A549 (cell line): ENCODE data around the gene ZFYVE28. TPM values are rescaled to one million over a fixed set of nuclear protein-coding genes. Genes with fewer than 3 reads are reported as not detected.

Experiments
- ATAC-seq, 2 experiments: fragments of 200-7000 bp in 1 of 2; fragments of >200 bp in 1 of 2; cut with Nextera tagmentation in 1 of 2; cut with Tn5 transposase in 1 of 2; 3 replicates each; pipeline versions ENCODE4 v1.8.0 to v1.9.1; 2018 to 2020; ENCODE audit warnings: mild to moderate bottlenecking in 1 of 2, moderate library complexity in 1 of 2
- CTCF ChIA-PET: fragments of 300-600 bp; sonication (Branson Sonifier 250); formaldehyde crosslinking; extraction: SDS; loops from one replicate; lab custom pipeline; 2021; ENCODE audit warnings: antibody characterized with exemption, inconsistent platforms; lab: Yijun Ruan, JAX
- POLR2A ChIA-PET: fragments of 350-600 bp; formaldehyde crosslinking; extraction: SDS; loops from one replicate; lab custom pipeline; 2021; ENCODE audit warnings: antibody characterized with exemption, inconsistent platforms; lab: Yijun Ruan, JAX
- DNase-seq, 2 experiments: peaks; one replicate each; pipeline versions ENCODE4 v3.0.0 to v3.0.0-alpha.2; 2011 to 2016; ENCODE audit warnings: low read depth in 1 of 2, low spot score in 1 of 2
- FAIRE-seq: peaks from 2 replicates; lab custom pipeline; 2011; peaks lifted over from hg19 to GRCh38; lab: Jason Lieb, UNC
- H3K27ac ChIP-seq, 2 experiments: fragments of >200 bp; sonication (Bioruptor Twin); formaldehyde crosslinking; 3 replicates each; pipeline ENCODE4 v1.5.1; 2016 to 2017
- H3K4me1 ChIP-seq: fragments of >200 bp; sonication (Bioruptor Twin); formaldehyde crosslinking; 3 replicates; pipeline ENCODE4 v1.6.1; 2016
- H3K4me2 ChIP-seq: fragments of >200 bp; sonication (Bioruptor Twin); formaldehyde crosslinking; 3 replicates; pipeline ENCODE4 v1.6.1; 2016
- H3K4me3 ChIP-seq: fragments of >200 bp; sonication (Bioruptor Twin); formaldehyde crosslinking; 3 replicates; pipeline ENCODE4 v1.5.1; 2016
- H3K9me3 ChIP-seq: fragments of >200 bp; sonication (Bioruptor Twin); formaldehyde crosslinking; 3 replicates; pipeline ENCODE4 v1.6.1; 2016
- ATOH8 ChIP-seq: fragments of 250-450 bp; sonication (Bioruptor Pico); IDR thresholded peaks from 2 replicates; pipeline ENCODE4 v1.5.0; 2020; ENCODE audit warnings: low read depth, mild to moderate bottlenecking, moderate library complexity
- BCL3 ChIP-seq: fragments of >200 bp; sonication (Bioruptor Twin); formaldehyde crosslinking; IDR thresholded peaks from 3 replicates; pipeline ENCODE4 v1.6.1; 2016
- BHLHE40 ChIP-seq: IDR thresholded peaks from 2 replicates; pipeline ENCODE4 v1.6.1; 2012; ENCODE audit warnings: low read depth, low read length, inconsistent platforms
- CEBPB ChIP-seq, 2 experiments: fragments of >200 bp in 1 of 2; sonication (Bioruptor Twin) in 1 of 2; formaldehyde crosslinking in 1 of 2; IDR thresholded peaks; 2 replicates each; pipeline ENCODE4 v1.6.1; 2012 to 2016
- FOXS1 ChIP-seq: fragments of 250-450 bp; sonication (Bioruptor Pico); IDR thresholded peaks from 2 replicates; pipeline ENCODE4 v1.5.0; 2020; ENCODE audit warnings: mild to moderate bottlenecking, moderate library complexity
- GATA3 ChIP-seq: IDR thresholded peaks from 2 replicates; pipeline ENCODE4 v1.6.1; 2012; ENCODE audit warnings: borderline replicate concordance
- HDAC2 ChIP-seq: fragments of 200-600 bp; sonication (generic); IDR thresholded peaks from 2 replicates; pipeline ENCODE4 v1.6.1; 2016
- HOXB13 ChIP-seq: fragments of 250-450 bp; sonication (Bioruptor Pico); IDR thresholded peaks from 2 replicates; pipeline ENCODE4 v1.5.0; 2020; ENCODE audit warnings: low read depth, mild to moderate bottlenecking, moderate library complexity
- JUNB ChIP-seq: fragments of >200 bp; sonication (Bioruptor Twin); formaldehyde crosslinking; IDR thresholded peaks from 2 replicates; pipeline ENCODE4 v1.6.1; 2016
- MAFK ChIP-seq: fragments of 450-650 bp; IDR thresholded peaks from 2 replicates; pipeline ENCODE4 v1.6.1; 2014; ENCODE audit not compliant: partially characterized antibody
- MAZ ChIP-seq: fragments of 150-350 bp; IDR thresholded peaks from 2 replicates; pipeline ENCODE4 v1.6.1; 2014; ENCODE audit warnings: antibody characterized with exemption, low read depth, low read length, borderline replicate concordance
- MYC ChIP-seq: IDR thresholded peaks from 2 replicates; pipeline ENCODE4 v1.6.1; 2012; ENCODE audit warnings: mild to moderate bottlenecking, inconsistent platforms, low read length, improper control_type of control experiment, borderline replicate concordance
- NPAS2 ChIP-seq: fragments of 250-450 bp; sonication (Bioruptor Pico); IDR thresholded peaks from 2 replicates; pipeline ENCODE4 v1.8.0; 2022; ENCODE audit warnings: mild to moderate bottlenecking, moderate library complexity, borderline replicate concordance
- NR3C1 ChIP-seq: fragments of >200 bp; sonication (Bioruptor Twin); formaldehyde crosslinking; IDR thresholded peaks from 3 replicates; pipeline ENCODE4 v1.6.1; 2017
- PBX3 ChIP-seq: IDR thresholded peaks from 2 replicates; pipeline ENCODE4 v1.6.1; 2012
- POLR2A ChIP-seq: IDR thresholded peaks from 2 replicates; pipeline ENCODE4 v1.6.1; 2012; ENCODE audit warnings: mild to moderate bottlenecking, low read length
- RAD21 ChIP-seq, 2 experiments: fragments of >200 bp in 1 of 2; sonication (Bioruptor Twin) in 1 of 2; formaldehyde crosslinking in 1 of 2; IDR thresholded peaks in 1 of 2; conservative IDR thresholded peaks in 1 of 2; 2 replicates in 1 of 2; 3 replicates in 1 of 2; pipeline ENCODE4 v1.6.1; 2012 to 2018; ENCODE audit warnings: inconsistent platforms in 1 of 2
- RFX5 ChIP-seq: fragments of 450-650 bp; IDR thresholded peaks from 2 replicates; pipeline ENCODE4 v1.7.1; 2014; ENCODE audit warnings: antibody characterized with exemption, mild to moderate bottlenecking, moderate library complexity
- USF2 ChIP-seq: fragments of 450-650 bp; IDR thresholded peaks from 2 replicates; pipeline ENCODE4 v1.6.1; 2014; ENCODE audit warnings: antibody characterized with exemption
- ZFP36 ChIP-seq: fragments of 450-650 bp; IDR thresholded peaks from 2 replicates; pipeline ENCODE4 v1.6.1; 2014; ENCODE audit warnings: borderline replicate concordance; ENCODE audit not compliant: partially characterized antibody
- WGBS: methylation state at CpG from one replicate; pipeline ENCODE4 v1.1.6; 2017; ENCODE audit errors: missing lambda C conversion rate; 5-methylcytosine and 5-hydroxymethylcytosine counted together
- polyA plus RNA-seq, 4 experiments: library from polyadenylated mRNA; depleted of rRNA in 3 of 4; stranded (reverse); fragments of >200 nt; fragmentation: RNase III in 1 of 4; extraction: RNeasy Plus Mini Kit Qiagen cat#74134 plus additional on column Dnase treatment in 1 of 4; gene quantifications; 2 replicates in 3 of 4; 3 replicates in 1 of 4; pipeline ENCODE4 v1.2.3, GENCODE V29; 2011 to 2017

Gene ZFYVE28
- polyA plus RNA-seq, 2 of the 4 experiments (the other 2 are of a cell fraction) = 2.1 to 2.3 TPM

- FAIRE-seq = no peak
- 66% methylated on average over 7 of the region's 7 CpGs for WGBS
- TF ChIP-seq USF2 (no peak), PBX3 (no peak), JUNB (no peak), ZFP36 (no peak), HDAC2 (no peak), MAFK (no peak), GATA3 (no peak), HOXB13 (no peak), CEBPB (IDR thresholded peaks at IDR 0.05) (no peak), BCL3 (no peak), FOXS1 (CRISPR knock-in tag) (no peak), POLR2A (no peak)
- no peaks in the 10 kb centered on the region for H3K9me3 ChIP-seq
- ChIA-PET POLR2A (interaction anchor here (0.6 kb wide), 1 partner anchor 160 kb away, joined by 5 read pairs; no protein-coding TSS in a partner anchor), CTCF (no interaction called here)
- no peak for DNase-seq
- no peak for ATAC-seq
- H3K4me1 ChIP-seq = peaks cover 5% of the 10 kb centered on the region; the same call in 2 of the 3 replicates
- H3K27ac ChIP-seq = 0 out of 6 replicates have a peak overlapping the region, but pooled peaks of 1 of the 2 experiments have one; percentile 26
- H3K4me2 ChIP-seq = no peak overlapping the region
- no peak overlapping the region for H3K4me3 ChIP-seq
Measured at GRCh38 chr4:2245057-2245786, 173.2 kb downstream of the ZFYVE28 start.

GRCh38 chr4:2243681-2244380, 174.6 kb downstream of the ZFYVE28 start:
- ATAC-seq (peak in 1 of 2 experiments; percentile 8; a peak in 1 of 6 replicates), DNase-seq (peak; percentile 15 to 40), FAIRE-seq (no peak)
- Histone ChIP-seq H3K4me2 (no peak overlapping the region), H3K27ac (no peak overlapping the region), H3K4me1 (peaks cover 16% of the 10 kb centered on the region; the same call in 2 of the 3 replicates), H3K4me3 (no peak overlapping the region), H3K9me3 (no peaks in the 10 kb centered on the region)
- no peak for TF ChIP-seq NR3C1
- no peak for TF ChIP-seq BCL3
- TF ChIP-seq MAFK = peak; percentile 80
- TF ChIP-seq MAZ = no peak
- TF ChIP-seq POLR2A = no peak
- 0 out of 5 replicates have a peak, but pooled peaks of 1 of the 2 experiments have one; percentile 24 for TF ChIP-seq RAD21 (conservative IDR thresholded peaks at IDR 0.05 in 1 of 2, IDR thresholded peaks at IDR 0.05 in 1 of 2)
- no peak for TF ChIP-seq PBX3
- TF ChIP-seq MYC = no peak
- TF ChIP-seq RFX5 = no peak
- TF ChIP-seq ATOH8 = no peak
- TF ChIP-seq BHLHE40 = no peak
- TF ChIP-seq NPAS2 (CRISPR knock-in tag) = no peak
- no peak for TF ChIP-seq CEBPB (IDR thresholded peaks at IDR 0.05)
- POLR2A ChIA-PET = no interaction called here
- 78% methylated on average over 5 of the region's 5 CpGs for WGBS
- CTCF ChIA-PET = no interaction called here
